Measurements from ENCODE around the gene HADH.
"Not testable (repeated sequence)": the region's sequence is repeated elsewhere in the genome, so short reads cannot be mapped to it uniquely, and the experiment has no call there.

The HADH gene

DNA sequence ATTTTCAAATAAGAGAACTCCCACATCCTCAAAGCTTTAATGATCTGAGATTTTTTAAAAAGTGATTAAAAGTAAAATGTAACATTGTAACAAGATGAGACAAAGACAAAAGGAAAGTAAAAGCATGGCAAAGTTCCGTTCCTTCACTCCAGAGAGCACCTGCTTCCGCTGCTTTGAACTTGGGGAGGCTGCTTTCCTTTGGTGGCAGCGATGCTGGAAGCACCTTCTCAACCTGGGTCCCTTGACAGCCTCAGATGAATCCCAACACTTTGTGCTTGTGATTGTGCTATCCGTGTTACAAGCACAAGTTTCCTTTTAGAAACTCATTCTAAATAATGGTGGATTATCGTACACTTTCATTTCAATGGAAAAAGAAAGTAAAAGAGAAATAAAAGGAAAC, 59.7 kb downstream of the HADH start:
- no peak overlapping the region for H3K4me3 ChIP-seq (ENCODE audit: low read length)
- no peaks in the 10 kb centered on the region for H3K9me3 ChIP-seq (ENCODE audit: control insufficient read depth, insufficient read depth, low read length)
- no peaks in the 10 kb centered on the region for H3K9me2 ChIP-seq (replicated peaks; ENCODE audit: control insufficient read depth, low read length)
- H3F3A ChIP-seq (ENCODE audit: control insufficient read depth, insufficient read depth): no peaks in the 10 kb centered on the region
- H3K27me3 ChIP-seq (ENCODE audit: control insufficient read depth, low read length): no peaks in the 10 kb centered on the region
- peaks cover 3% of the 10 kb centered on the region for H3K4me1 ChIP-seq (ENCODE audit: control insufficient read depth, low read length)
- H3K36me3 ChIP-seq (ENCODE audit: control insufficient read depth, low read length): peaks cover 16% of the 10 kb centered on the region
- no peak overlapping the region for H3K4me2 ChIP-seq (ENCODE audit: low read length)
- TF ChIP-seq, protein P1, sequence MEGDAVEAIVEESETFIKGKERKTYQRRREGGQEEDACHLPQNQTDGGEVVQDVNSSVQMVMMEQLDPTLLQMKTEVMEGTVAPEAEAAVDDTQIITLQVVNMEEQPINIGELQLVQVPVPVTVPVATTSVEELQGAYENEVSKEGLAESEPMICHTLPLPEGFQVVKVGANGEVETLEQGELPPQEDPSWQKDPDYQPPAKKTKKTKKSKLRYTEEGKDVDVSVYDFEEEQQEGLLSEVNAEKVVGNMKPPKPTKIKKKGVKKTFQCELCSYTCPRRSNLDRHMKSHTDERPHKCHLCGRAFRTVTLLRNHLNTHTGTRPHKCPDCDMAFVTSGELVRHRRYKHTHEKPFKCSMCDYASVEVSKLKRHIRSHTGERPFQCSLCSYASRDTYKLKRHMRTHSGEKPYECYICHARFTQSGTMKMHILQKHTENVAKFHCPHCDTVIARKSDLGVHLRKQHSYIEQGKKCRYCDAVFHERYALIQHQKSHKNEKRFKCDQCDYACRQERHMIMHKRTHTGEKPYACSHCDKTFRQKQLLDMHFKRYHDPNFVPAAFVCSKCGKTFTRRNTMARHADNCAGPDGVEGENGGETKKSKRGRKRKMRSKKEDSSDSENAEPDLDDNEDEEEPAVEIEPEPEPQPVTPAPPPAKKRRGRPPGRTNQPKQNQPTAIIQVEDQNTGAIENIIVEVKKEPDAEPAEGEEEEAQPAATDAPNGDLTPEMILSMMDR (IDR thresholded peaks at IDR 0.05; ENCODE audit: low read depth, low read length, poor library complexity, severe bottlenecking): no peak
- no peak for TF ChIP-seq EZH2phosphoT487 (IDR thresholded peaks at IDR 0.05; ENCODE audit: borderline replicate concordance, low read length)
- H4K20me1 ChIP-seq (ENCODE audit: control insufficient read depth, insufficient read depth, low read depth, low read length): no peaks in the 10 kb centered on the region; the same call in 1 of the 2 replicates
- H3K79me2 ChIP-seq (ENCODE audit: control insufficient read depth, low read length): no peaks in the 10 kb centered on the region
- no peak overlapping the region for H3K27ac ChIP-seq (ENCODE audit: low read depth, low read length)

DNA sequence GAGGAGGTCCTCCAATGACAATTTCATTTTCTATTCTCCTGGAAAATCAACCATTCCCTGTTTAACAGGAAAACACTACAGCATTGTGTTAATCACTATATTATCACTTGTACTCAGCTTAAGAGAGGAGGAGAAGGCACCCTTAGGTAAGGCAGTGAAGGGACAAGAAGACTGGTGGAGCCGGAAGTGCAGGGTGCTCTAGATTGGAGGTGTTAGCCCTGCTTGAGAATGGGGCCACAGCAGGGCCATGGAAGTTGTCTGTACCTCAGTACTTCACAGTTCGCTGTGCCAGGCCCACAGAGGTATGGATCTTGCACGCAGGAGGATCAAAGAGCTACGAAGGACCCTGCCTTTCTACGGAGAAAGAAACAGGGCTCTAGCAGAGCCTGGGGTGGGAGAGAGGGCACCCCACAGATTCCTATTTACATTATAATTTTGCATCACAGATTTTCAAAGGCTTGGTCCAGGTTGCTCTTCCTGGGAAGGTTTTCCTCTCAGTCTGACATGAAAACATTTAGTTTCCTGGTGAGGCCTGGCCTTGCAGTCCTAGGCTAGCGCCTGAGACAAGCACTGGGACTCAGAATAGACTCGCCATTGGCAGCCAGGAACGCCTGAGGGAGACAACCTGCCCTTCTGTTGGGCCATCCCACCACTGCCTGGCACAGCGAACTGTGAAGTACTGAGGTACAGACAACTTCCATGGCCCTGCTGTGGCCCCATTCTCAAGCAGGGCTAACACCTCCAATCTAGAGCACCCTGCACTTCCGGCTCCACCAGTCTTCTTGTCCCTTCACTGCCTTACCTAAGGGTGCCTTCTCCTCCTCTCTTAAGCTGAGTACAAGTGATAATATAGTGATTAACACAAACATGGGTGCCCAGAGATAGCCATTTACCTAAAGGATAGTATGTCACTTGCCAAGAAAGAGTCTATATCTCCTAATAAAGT, 60.8 kb downstream of the HADH start:
- H3K27me3 ChIP-seq (ENCODE audit: control insufficient read depth, low read length); H3K4me1 ChIP-seq (ENCODE audit: control insufficient read depth, low read length); H3K9me3 ChIP-seq (ENCODE audit: control insufficient read depth, insufficient read depth, low read length); H3K79me2 ChIP-seq (ENCODE audit: control insufficient read depth, low read length); H3K27ac ChIP-seq (ENCODE audit: low read depth, low read length); H4K20me1 ChIP-seq (ENCODE audit: control insufficient read depth, insufficient read depth, low read depth, low read length); H3K4me2 ChIP-seq (ENCODE audit: low read length); H3F3A ChIP-seq (ENCODE audit: control insufficient read depth, insufficient read depth); H3K9me2 ChIP-seq (replicated peaks; ENCODE audit: control insufficient read depth, low read length); H3K4me3 ChIP-seq (ENCODE audit: low read length): not testable (repeated sequence)
- H3K36me3 ChIP-seq (ENCODE audit: control insufficient read depth, low read length): peaks cover 16% of the 10 kb centered on the region

DNA sequence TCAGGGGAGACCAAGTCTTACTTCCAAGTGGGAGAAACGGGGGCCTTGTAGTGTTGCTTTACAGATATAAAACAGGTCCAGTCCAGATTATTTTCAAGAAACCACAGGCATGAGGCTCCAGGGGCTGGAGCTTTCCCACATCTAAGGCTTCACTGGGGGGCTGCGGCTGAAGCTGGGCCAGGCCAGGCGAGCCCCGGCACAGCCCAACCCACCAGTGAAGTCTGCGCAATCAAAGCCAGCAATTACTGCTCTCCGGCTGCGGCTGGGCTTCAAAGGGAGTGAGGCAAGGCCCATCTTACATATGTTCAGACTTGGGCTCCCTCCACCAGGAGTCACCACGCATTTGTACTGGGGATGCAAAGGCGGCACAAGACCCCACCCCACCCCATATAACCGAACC, 61.7 kb downstream of the HADH start:
- peaks cover 16% of the 10 kb centered on the region for H3K36me3 ChIP-seq (ENCODE audit: control insufficient read depth, low read length)
- no peaks in the 10 kb centered on the region for H3K4me1 ChIP-seq (ENCODE audit: control insufficient read depth, low read length)
- H4K20me1 ChIP-seq (ENCODE audit: control insufficient read depth, insufficient read depth, low read depth, low read length): no peaks in the 10 kb centered on the region; the same call in 1 of the 2 replicates
- no peaks in the 10 kb centered on the region for H3K9me2 ChIP-seq (replicated peaks; ENCODE audit: control insufficient read depth, low read length)
- no peaks in the 10 kb centered on the region for H3K9me3 ChIP-seq (ENCODE audit: control insufficient read depth, insufficient read depth, low read length)
- no peaks in the 10 kb centered on the region for H3K79me2 ChIP-seq (ENCODE audit: control insufficient read depth, low read length)
- H3K4me3 ChIP-seq (ENCODE audit: low read length): no peak overlapping the region
- no peaks in the 10 kb centered on the region for H3K27me3 ChIP-seq (ENCODE audit: control insufficient read depth, low read length)
- H3K27ac ChIP-seq (ENCODE audit: low read depth, low read length): no peak overlapping the region
- H3F3A ChIP-seq (ENCODE audit: control insufficient read depth, insufficient read depth): no peaks in the 10 kb centered on the region
- TF ChIP-seq, protein P1 (IDR thresholded peaks at IDR 0.05; ENCODE audit: low read depth, low read length, poor library complexity, severe bottlenecking): no peak
- no peak for TF ChIP-seq EZH2phosphoT487 (IDR thresholded peaks at IDR 0.05; ENCODE audit: borderline replicate concordance, low read length)
- no peak overlapping the region for H3K4me2 ChIP-seq (ENCODE audit: low read length)

DNA sequence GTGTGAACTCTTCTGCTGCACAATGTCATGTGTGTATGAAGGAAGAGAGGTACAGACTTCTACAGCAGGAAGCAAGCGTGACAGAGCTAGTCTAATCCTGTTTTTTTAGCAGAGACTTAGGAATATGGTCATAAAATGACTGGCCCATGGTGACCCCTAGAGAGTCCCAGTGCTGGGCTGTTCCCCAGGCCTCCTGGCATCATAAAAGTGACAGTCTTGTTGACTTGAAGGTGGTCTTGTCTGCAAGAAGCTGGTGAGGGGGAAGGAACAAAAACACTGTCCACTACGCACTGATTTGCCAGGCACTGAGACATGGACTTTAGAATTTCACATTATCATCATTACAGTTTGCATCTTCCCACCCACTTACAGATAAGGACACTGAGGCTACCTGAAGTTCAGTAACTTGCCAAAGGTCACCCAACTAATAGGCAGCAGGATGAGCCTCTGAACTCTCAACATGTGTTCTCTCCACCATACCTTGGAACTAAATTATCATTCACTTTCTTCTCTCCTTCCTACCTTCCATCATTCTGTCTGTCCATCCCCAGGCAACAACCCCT, 63.0 kb downstream of the HADH start:
- Histone ChIP-seq H3K36me3 (ENCODE audit: control insufficient read depth, low read length) (peaks cover 16% of the 10 kb centered on the region), H3K9me3 (ENCODE audit: control insufficient read depth, insufficient read depth, low read length) (no peaks in the 10 kb centered on the region), H3K4me1 (ENCODE audit: control insufficient read depth, low read length) (no peaks in the 10 kb centered on the region), H3K9me2 (replicated peaks; ENCODE audit: control insufficient read depth, low read length) (no peaks in the 10 kb centered on the region), H3F3A (ENCODE audit: control insufficient read depth, insufficient read depth) (no peaks in the 10 kb centered on the region), H3K27ac (ENCODE audit: low read depth, low read length) (no peak overlapping the region), H3K4me2 (ENCODE audit: low read length) (no peak overlapping the region), H3K79me2 (ENCODE audit: control insufficient read depth, low read length) (no peaks in the 10 kb centered on the region), H3K27me3 (ENCODE audit: control insufficient read depth, low read length) (no peaks in the 10 kb centered on the region), H3K4me3 (ENCODE audit: low read length) (no peak overlapping the region), H4K20me1 (ENCODE audit: control insufficient read depth, insufficient read depth, low read depth, low read length) (no peaks in the 10 kb centered on the region)
- TF ChIP-seq EZH2phosphoT487 (IDR thresholded peaks at IDR 0.05; ENCODE audit: borderline replicate concordance, low read length): no peak
- TF ChIP-seq, protein P1 (IDR thresholded peaks at IDR 0.05; ENCODE audit: low read depth, low read length, poor library complexity, severe bottlenecking): no peak

Measured in DOHH2 (cell line).